HTERT RPE-1 (cell line): ENCODE results near the gene HNRNPUL1.
"Not testable (repeated sequence)": the region's sequence is repeated elsewhere in the genome, so short reads cannot be mapped to it uniquely, and the experiment has no call there.

ENCODE experiments used
- in situ Hi-C: fragments of 300-500 bp; cut with MboI; formaldehyde crosslinking; loops from 4 replicates; pipeline ENCODE4 v1.14.3; 2020; ENCODE audit warnings: low sequenced_read_pairs

The HNRNPUL1 gene

GRCh38 chr19:41324231-41324702, 60.1 kb downstream of the HNRNPUL1 start:
- in situ Hi-C loops, result no loop called here

- in situ Hi-C loops, result no loop called here
Measured at GRCh38 chr19:41324921-41325639, 60.9 kb downstream of the HNRNPUL1 start.

- in situ Hi-C loops, result no loop called here
Measured at GRCh38 chr19:41325640-41325946, 61.4 kb downstream of the HNRNPUL1 start.

- in situ Hi-C loops, result no loop called here
Measured at GRCh38 chr19:41325947-41326706, 62.0 kb downstream of the HNRNPUL1 start.

GRCh38 chr19:41327076-41327575, 63.0 kb downstream of the HNRNPUL1 start:
- in situ Hi-C loops, result no loop called here

GRCh38 chr19:41327576-41328156, 63.5 kb downstream of the HNRNPUL1 start:
- in situ Hi-C loops, result no loop called here

- in situ Hi-C loops, result no loop called here
Measured at GRCh38 chr19:41328157-41328841, 64.1 kb downstream of the HNRNPUL1 start.

- in situ Hi-C loops, result no loop called here
Measured at GRCh38 chr19:41328842-41329225, 64.7 kb downstream of the HNRNPUL1 start.

GRCh38 chr19:41330481-41330880, 66.3 kb downstream of the HNRNPUL1 start:
- in situ Hi-C loops, result no loop called here

GRCh38 chr19:41330946-41331678, 66.9 kb downstream of the HNRNPUL1 start:
- in situ Hi-C loops, result no loop called here

GRCh38 chr19:41332000-41332399, 67.8 kb downstream of the HNRNPUL1 start:
- in situ Hi-C loops, result no loop called here

- in situ Hi-C loops, result no loop called here
Measured at GRCh38 chr19:41332468-41332867, 68.3 kb downstream of the HNRNPUL1 start.

GRCh38 chr19:41334793-41335192, 70.6 kb downstream of the HNRNPUL1 start:
- in situ Hi-C loops, result no loop called here

- in situ Hi-C loops, result no loop called here
Measured at GRCh38 chr19:41335467-41335866, 71.3 kb downstream of the HNRNPUL1 start.

- in situ Hi-C loops, result no loop called here
Measured at GRCh38 chr19:41339936-41340335, 75.8 kb downstream of the HNRNPUL1 start.

GRCh38 chr19:41341669-41342490, 77.7 kb downstream of the HNRNPUL1 start:
- in situ Hi-C loops, result no loop called here

- in situ Hi-C loops, result no loop called here
Measured at GRCh38 chr19:41344162-41344561, 80.0 kb downstream of the HNRNPUL1 start.

GRCh38 chr19:41346916-41347315, 82.7 kb downstream of the HNRNPUL1 start:
- in situ Hi-C loops, result not testable (repeated sequence)

GRCh38 chr19:41350735-41351338, 86.7 kb downstream of the HNRNPUL1 start:
- in situ Hi-C loops, result no loop called here
